ENCODE results near the gene OR2A7.
"Not testable (repeated sequence)": the region's sequence is repeated elsewhere in the genome, so short reads cannot be mapped to it uniquely, and the experiment has no call there.

The OR2A7 gene

GRCh38 chr7:144252307-144252706 lies 12.3 kb downstream of the OR2A7 start:
- not testable (repeated sequence) for DNase-seq

GRCh38 chr7:144247674-144248330 lies 16.8 kb downstream of the OR2A7 start:
- DNase-seq: not testable (repeated sequence)

- not testable (repeated sequence) for DNase-seq
These were observed 17.6 kb downstream of the OR2A7 start for GRCh38 chr7:144246967-144247366.

- DNase-seq: not testable (repeated sequence)
These were observed 19.2 kb downstream of the OR2A7 start for GRCh38 chr7:144245372-144245771.

GRCh38 chr7:144239365-144239764 lies 25.2 kb downstream of the OR2A7 start, which contains the start of gene OR2A42:
TSS of gene OR2A42 (minus strand) at chr7:144239605. CDS start at chr7:144232843, 6,762 bp downstream.
- DNase-seq: not testable (repeated sequence)

GRCh38 chr7:144238530-144239082 lies 26.0 kb downstream of the OR2A7 start:
- DNase-seq: not testable (repeated sequence)

GRCh38 chr7:144233039-144233438 lies 31.6 kb downstream of the OR2A7 start:
- DNase-seq: not testable (repeated sequence)

- not testable (repeated sequence) for DNase-seq
These were observed 33.6 kb downstream of the OR2A7 start for GRCh38 chr7:144231027-144231426.

GRCh38 chr7:144228810-144229209 lies 35.8 kb downstream of the OR2A7 start:
- DNase-seq: not testable (repeated sequence)

- DNase-seq: not testable (repeated sequence)
These were observed 37.7 kb downstream of the OR2A7 start for GRCh38 chr7:144226866-144227265.

- not testable (repeated sequence) for DNase-seq
These were observed 40.9 kb downstream of the OR2A7 start for GRCh38 chr7:144223675-144224074.

GRCh38 chr7:144220531-144220930 lies 44.1 kb downstream of the OR2A7 start:
- DNase-seq: not testable (repeated sequence)

GRCh38 chr7:144219149-144219548 lies 45.4 kb downstream of the OR2A7 start:
- not testable (repeated sequence) for DNase-seq

GRCh38 chr7:144218581-144218980 lies 46.0 kb downstream of the OR2A7 start:
- DNase-seq: not testable (repeated sequence)

- DNase-seq: not testable (repeated sequence)
These were observed 47.4 kb downstream of the OR2A7 start for GRCh38 chr7:144217200-144217599.

Measured in DMS53 (cell line).